Astrocyte (in vitro differentiated cells and primary cell): Measurements from ENCODE around the gene ERGIC2. TPM values are rescaled to one million over a fixed set of nuclear protein-coding genes. Genes with fewer than 3 reads are reported as not detected.
A peak's percentile ranks its signal among the peaks of the same experiment; 100 is the strongest.

Source experiments
- DNase-seq: peaks from one replicate; pipeline ENCODE4 v3.0.0-alpha.2; 2010; ENCODE audit warnings: low read depth
- FAIRE-seq: peaks from 2 replicates; lab custom pipeline; 2011; peaks lifted over from hg19 to GRCh38; lab: Jason Lieb, UNC
- H2AFZ ChIP-seq: 2 replicates; pipeline ENCODE4 v1.6.0; 2012; ENCODE audit warnings: low read depth, low read length, inconsistent platforms
- H3K27ac ChIP-seq: 2 replicates; pipeline ENCODE4 v1.5.1; 2011; ENCODE audit warnings: low read depth, low read length, inconsistent platforms
- H3K27me3 ChIP-seq: 2 replicates; pipeline ENCODE4 v1.6.0; 2011; ENCODE audit warnings: low read length, inconsistent platforms; ENCODE audit not compliant: insufficient read depth
- H3K36me3 ChIP-seq: 2 replicates; pipeline ENCODE4 v1.5.1; 2011; ENCODE audit warnings: low read length, inconsistent platforms; ENCODE audit not compliant: insufficient read depth
- H3K4me1 ChIP-seq: 2 replicates; pipeline ENCODE4 v1.5.1; 2011; ENCODE audit warnings: low read length, inconsistent platforms; ENCODE audit not compliant: insufficient read depth
- H3K4me2 ChIP-seq: 2 replicates; pipeline ENCODE4 v1.6.0; 2012; ENCODE audit warnings: low read length, inconsistent platforms
- H3K4me3 ChIP-seq: 2 replicates; pipeline ENCODE4 v1.5.1; 2011; ENCODE audit warnings: low read depth, mild to moderate bottlenecking, low read length, inconsistent platforms; ENCODE audit not compliant: insufficient read depth
- H3K79me2 ChIP-seq: 2 replicates; pipeline ENCODE4 v1.6.0; 2012; ENCODE audit warnings: mild to moderate bottlenecking, low read length, inconsistent platforms; ENCODE audit not compliant: insufficient read depth
- H3K9ac ChIP-seq: 2 replicates; pipeline ENCODE4 v1.6.0; 2012; ENCODE audit warnings: mild to moderate bottlenecking, low read length, inconsistent platforms
- H3K9me3 ChIP-seq: 2 replicates; pipeline ENCODE4 v1.5.1; 2012; ENCODE audit warnings: low read depth, mild to moderate bottlenecking, low read length, inconsistent platforms; ENCODE audit not compliant: insufficient read depth
- H4K20me1 ChIP-seq: 2 replicates; pipeline ENCODE4 v1.6.0; 2012; ENCODE audit warnings: low read length, inconsistent platforms; ENCODE audit not compliant: insufficient read depth
- H3K27ac Mint-ChIP-seq: one replicate; pipeline ENCODE4 v1.8.0; 2021; ENCODE audit warnings: mild to moderate bottlenecking, mixed read lengths; ENCODE audit not compliant: unreplicated experiment
- H3K27me3 Mint-ChIP-seq: one replicate; pipeline ENCODE4 v1.8.0; 2021; ENCODE audit warnings: low read depth, mixed read lengths; ENCODE audit not compliant: unreplicated experiment
- H3K36me3 Mint-ChIP-seq: one replicate; pipeline ENCODE4 v1.8.0; 2021; ENCODE audit warnings: low read depth, mixed read lengths; ENCODE audit not compliant: unreplicated experiment
- H3K4me1 Mint-ChIP-seq: one replicate; pipeline ENCODE4 v1.8.0; 2021; ENCODE audit warnings: low read depth, mixed read lengths; ENCODE audit not compliant: unreplicated experiment
- H3K4me3 Mint-ChIP-seq: one replicate; pipeline ENCODE4 v1.8.0; 2021; ENCODE audit warnings: mild to moderate bottlenecking, moderate library complexity, mixed read lengths; ENCODE audit not compliant: unreplicated experiment
- H3K9me3 Mint-ChIP-seq: one replicate; pipeline ENCODE4 v1.8.0; 2021; ENCODE audit warnings: mild to moderate bottlenecking, mixed read lengths; ENCODE audit not compliant: unreplicated experiment
- CTCF ChIP-seq: IDR thresholded peaks from 2 replicates; pipeline ENCODE4 v1.5.1; 2011; ENCODE audit warnings: low read depth, mild to moderate bottlenecking, inconsistent platforms, low read length, moderate library complexity; ENCODE audit not compliant: insufficient read depth
- EZH2 ChIP-seq: IDR thresholded peaks from 2 replicates; pipeline ENCODE4 v1.6.1; 2012; ENCODE audit warnings: mild to moderate bottlenecking, low read length, inconsistent platforms; ENCODE audit not compliant: insufficient read depth
- total RNA-seq: library from RNA; stranded (reverse); gene quantifications from 2 replicates; pipeline ENCODE4 v1.2.1, GENCODE V29; 2021

Gene ERGIC2
- total RNA-seq, 1 donor from 2014 or later = 81.5 TPM

GRCh38 chr12:29382251-29382650 lies 1.3 kb upstream of the ERGIC2 start:
- H4K20me1 ChIP-seq = no peaks in the 10 kb centered on the region
- H3K27ac ChIP-seq = no peak overlapping the region
- peaks cover 5% of the 10 kb centered on the region for H3K4me1 ChIP-seq
- Mint-ChIP-seq H3K27me3 (no peaks in the 10 kb centered on the region), H3K9me3 (no peaks in the 10 kb centered on the region), H3K27ac (peak overlapping the region; percentile 54), H3K4me3 (no peak overlapping the region), H3K36me3 (no peaks in the 10 kb centered on the region), H3K4me1 (peaks cover 9% of the 10 kb centered on the region)
- no peak for TF ChIP-seq CTCF
- no peak for TF ChIP-seq EZH2
- no peak overlapping the region for H3K4me2 ChIP-seq
- no peaks in the 10 kb centered on the region for H3K36me3 ChIP-seq
- no peaks in the 10 kb centered on the region for H3K27me3 ChIP-seq
- H3K9me3 ChIP-seq = no peaks in the 10 kb centered on the region
- no peak overlapping the region for H3K9ac ChIP-seq
- H3K79me2 ChIP-seq = peaks cover 36% of the 10 kb centered on the region
- DNase-seq (no peak), FAIRE-seq (no peak)
- H2AFZ ChIP-seq = no peak overlapping the region
- H3K4me3 ChIP-seq = no peak overlapping the region

GRCh38 chr12:29376118-29376517 lies 4.9 kb downstream of the ERGIC2 start:
- no peaks in the 10 kb centered on the region for H3K9me3 ChIP-seq
- H3K4me1 ChIP-seq = peaks cover 5% of the 10 kb centered on the region
- H4K20me1 ChIP-seq = peaks cover 29% of the 10 kb centered on the region
- Mint-ChIP-seq H3K4me1 (peaks cover 9% of the 10 kb centered on the region), H3K9me3 (no peaks in the 10 kb centered on the region), H3K36me3 (peaks cover 4% of the 10 kb centered on the region), H3K4me3 (no peak overlapping the region), H3K27me3 (no peaks in the 10 kb centered on the region), H3K27ac (no peak overlapping the region)
- peaks cover 92% of the 10 kb centered on the region for H3K79me2 ChIP-seq
- H3K4me2 ChIP-seq = no peak overlapping the region
- no peak for DNase-seq
- no peak overlapping the region for H2AFZ ChIP-seq
- no peak overlapping the region for H3K4me3 ChIP-seq
- no peak for TF ChIP-seq EZH2
- no peak for TF ChIP-seq CTCF
- H3K27me3 ChIP-seq = no peaks in the 10 kb centered on the region
- H3K27ac ChIP-seq = no peak overlapping the region
- no peak overlapping the region for H3K9ac ChIP-seq
- no peaks in the 10 kb centered on the region for H3K36me3 ChIP-seq
- FAIRE-seq = no peak

- H3K9ac ChIP-seq = no peak overlapping the region
- DNase-seq (no peak), FAIRE-seq (no peak)
- peaks cover 82% of the 10 kb centered on the region for H3K79me2 ChIP-seq
- Mint-ChIP-seq H3K36me3 (peaks cover 4% of the 10 kb centered on the region), H3K9me3 (no peaks in the 10 kb centered on the region), H3K4me1 (peaks cover 9% of the 10 kb centered on the region), H3K4me3 (no peak overlapping the region), H3K27ac (no peak overlapping the region), H3K27me3 (no peaks in the 10 kb centered on the region)
- no peaks in the 10 kb centered on the region for H3K9me3 ChIP-seq
- no peaks in the 10 kb centered on the region for H3K27me3 ChIP-seq
- H3K4me2 ChIP-seq = no peak overlapping the region
- H3K27ac ChIP-seq = no peak overlapping the region
- H3K36me3 ChIP-seq = peaks cover 4% of the 10 kb centered on the region
- H4K20me1 ChIP-seq = peaks cover 29% of the 10 kb centered on the region
- no peak for TF ChIP-seq EZH2
- no peak for TF ChIP-seq CTCF
- peaks cover 5% of the 10 kb centered on the region for H3K4me1 ChIP-seq
- H3K4me3 ChIP-seq = no peak overlapping the region
- H2AFZ ChIP-seq = no peak overlapping the region
Observed at GRCh38 chr12:29374913-29375312, 6.1 kb downstream of the ERGIC2 start.
